NAMALWA (cell line): Measurements from ENCODE around the gene DRD2.

Experiments
- DNase-seq: peaks from one replicate; pipeline ENCODE4 v3.0.0-alpha.2; 2015; ENCODE audit warnings: low spot score

Gene DRD2

GRCh38 chr11:113484223-113484622 lies 9.0 kb upstream of the DRD2 start:
- no peak for DNase-seq

- DNase-seq = no peak
Measured at GRCh38 chr11:113481672-113482071, 6.5 kb upstream of the DRD2 start.

GRCh38 chr11:113481226-113481625 lies 6.0 kb upstream of the DRD2 start:
- no peak for DNase-seq

GRCh38 chr11:113477321-113477720 lies 2.1 kb upstream of the DRD2 start:
- no peak for DNase-seq

- DNase-seq = no peak
Measured at GRCh38 chr11:113476553-113476952, 1.4 kb upstream of the DRD2 start.

GRCh38 chr11:113474362-113475159 lies 637 bp downstream of the DRD2 start:
- DNase-seq = no peak

DNA sequence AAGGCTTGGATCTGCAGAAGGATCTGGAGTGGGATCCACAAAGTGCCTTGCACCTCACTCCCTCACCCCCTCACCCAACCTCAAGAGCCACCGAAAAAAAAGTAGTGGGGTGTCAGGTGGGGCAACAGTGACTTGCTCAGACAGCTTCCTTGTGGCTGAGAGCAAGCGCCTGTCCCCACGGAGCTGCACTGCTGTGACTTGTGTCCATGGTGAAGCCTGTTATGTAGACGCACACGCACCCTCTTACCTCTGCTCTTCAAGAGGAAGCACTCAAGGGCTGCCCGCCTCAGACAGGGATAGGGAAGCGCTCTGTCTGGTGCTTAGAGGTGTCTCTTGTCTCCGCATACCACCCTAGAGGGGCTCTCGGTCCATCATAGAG lies 1.2 kb downstream of the DRD2 start:
- no peak for DNase-seq

- DNase-seq = no peak
Measured at GRCh38 chr11:113472471-113472870, 2.7 kb downstream of the DRD2 start.

- no peak for DNase-seq
Measured at GRCh38 chr11:113470233-113470632, 5.0 kb downstream of the DRD2 start.

- no peak for DNase-seq
Measured at GRCh38 chr11:113468726-113469345, 6.4 kb downstream of the DRD2 start.

DNA sequence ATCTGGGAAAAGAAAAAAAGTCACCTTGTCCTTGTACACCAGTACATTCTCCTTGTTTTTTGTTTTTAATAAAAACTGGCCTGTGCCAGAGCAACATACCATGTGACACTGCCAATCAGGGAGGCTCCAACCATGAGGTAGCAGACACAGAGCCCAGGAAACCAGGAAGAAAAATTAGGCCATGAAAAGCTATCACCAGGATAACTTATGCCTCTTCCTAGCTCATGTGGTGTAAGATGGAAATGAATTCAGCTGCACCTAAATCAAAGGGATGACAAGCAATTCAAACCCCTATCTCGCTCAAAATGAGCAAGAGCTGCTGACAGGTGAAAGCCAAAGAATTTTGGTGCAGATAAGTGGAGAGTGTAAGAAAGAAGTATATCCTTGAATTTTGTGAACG lies 7.7 kb downstream of the DRD2 start:
- DNase-seq = no peak

- DNase-seq = no peak
Measured at GRCh38 chr11:113465786-113466185, 9.4 kb downstream of the DRD2 start.

GRCh38 chr11:113464416-113464815 lies 10.8 kb downstream of the DRD2 start:
- DNase-seq = no peak

- no peak for DNase-seq
Measured at GRCh38 chr11:113462830-113463229, 12.4 kb downstream of the DRD2 start.

DNA sequence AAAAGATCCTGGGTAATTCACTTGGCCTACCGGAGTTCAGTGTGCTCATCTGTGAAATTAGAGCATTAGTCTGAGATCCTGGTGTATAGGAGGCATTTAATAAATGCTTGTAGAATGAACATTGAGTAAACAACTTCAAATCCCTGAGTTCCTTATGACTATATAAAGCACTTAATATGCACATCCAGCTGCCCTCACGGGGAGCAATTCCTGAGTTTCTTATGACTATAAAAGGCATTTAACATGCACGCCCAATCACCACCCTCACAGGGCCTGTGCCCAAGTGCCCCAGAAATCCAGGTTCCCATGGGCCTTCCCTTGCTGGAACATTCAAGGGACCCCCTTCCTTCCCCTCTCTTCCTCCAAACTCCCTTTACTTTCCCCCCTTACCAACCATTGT lies 13.6 kb downstream of the DRD2 start:
- no peak for DNase-seq

DNA sequence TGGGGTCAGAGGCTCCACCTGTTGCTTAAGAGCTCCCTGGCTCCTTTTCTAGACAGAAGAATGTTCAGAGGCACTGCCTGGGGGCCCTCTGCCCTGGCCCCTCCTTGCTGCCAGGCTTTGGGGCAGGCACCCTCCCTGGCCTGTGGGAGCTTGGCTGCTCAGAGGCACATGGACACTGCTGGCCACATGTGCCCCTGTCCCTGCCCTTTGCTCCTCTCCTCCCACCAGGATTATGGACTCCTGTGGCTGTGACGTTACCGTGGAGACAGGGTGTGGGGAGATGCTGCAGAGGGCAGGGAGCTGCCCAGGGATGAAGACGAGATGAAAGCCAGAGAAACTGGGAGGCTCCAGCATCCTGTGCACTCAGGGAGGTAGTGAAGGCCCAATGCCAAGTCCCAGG lies 14.7 kb downstream of the DRD2 start:
- DNase-seq = no peak

DNA sequence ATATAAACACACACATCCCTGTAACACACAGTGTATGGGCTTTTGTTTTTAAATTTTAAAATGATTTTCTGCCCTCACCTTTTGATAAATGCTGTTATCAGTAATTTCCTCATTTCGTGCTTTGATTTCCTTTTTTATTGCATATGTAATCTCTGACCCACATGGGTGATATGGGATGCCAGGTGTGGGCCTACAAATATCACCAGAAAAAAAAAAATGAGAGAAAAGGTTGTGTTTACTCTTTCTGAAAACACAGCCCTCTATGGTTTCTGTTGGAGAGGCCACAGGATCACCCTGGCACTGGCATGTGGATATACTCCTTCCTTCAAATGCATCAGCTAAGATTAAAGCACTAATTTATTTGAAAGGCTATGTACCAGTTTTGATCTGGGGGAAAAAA lies 17.0 kb downstream of the DRD2 start:
- DNase-seq = no peak

- DNase-seq = no peak
Measured at GRCh38 chr11:113457784-113458183, 17.4 kb downstream of the DRD2 start.

- no peak for DNase-seq
Measured at GRCh38 chr11:113454455-113454854, 20.7 kb downstream of the DRD2 start.

DNA sequence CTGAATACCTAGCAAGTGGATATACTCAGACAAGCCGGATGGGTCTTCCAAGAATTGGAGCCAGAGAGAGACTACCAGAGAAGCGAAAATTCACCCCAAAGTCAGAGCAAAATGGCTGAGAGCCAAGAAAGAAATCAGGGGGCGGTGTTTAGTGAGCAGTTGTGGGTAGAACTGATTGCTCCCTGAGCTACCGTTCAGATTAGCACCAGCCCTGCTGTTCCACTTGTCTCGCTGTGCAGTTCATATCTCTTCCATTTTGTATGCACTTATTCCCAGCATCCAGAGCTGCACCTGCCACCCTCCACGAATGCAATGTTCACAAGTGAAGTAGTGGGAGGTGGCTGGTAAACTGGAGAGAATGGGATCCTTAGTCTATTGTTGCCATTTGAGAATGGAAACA lies 25.5 kb downstream of the DRD2 start:
- DNase-seq = no peak

- no peak for DNase-seq
Measured at GRCh38 chr11:113448316-113448677, 26.9 kb downstream of the DRD2 start.

DNA sequence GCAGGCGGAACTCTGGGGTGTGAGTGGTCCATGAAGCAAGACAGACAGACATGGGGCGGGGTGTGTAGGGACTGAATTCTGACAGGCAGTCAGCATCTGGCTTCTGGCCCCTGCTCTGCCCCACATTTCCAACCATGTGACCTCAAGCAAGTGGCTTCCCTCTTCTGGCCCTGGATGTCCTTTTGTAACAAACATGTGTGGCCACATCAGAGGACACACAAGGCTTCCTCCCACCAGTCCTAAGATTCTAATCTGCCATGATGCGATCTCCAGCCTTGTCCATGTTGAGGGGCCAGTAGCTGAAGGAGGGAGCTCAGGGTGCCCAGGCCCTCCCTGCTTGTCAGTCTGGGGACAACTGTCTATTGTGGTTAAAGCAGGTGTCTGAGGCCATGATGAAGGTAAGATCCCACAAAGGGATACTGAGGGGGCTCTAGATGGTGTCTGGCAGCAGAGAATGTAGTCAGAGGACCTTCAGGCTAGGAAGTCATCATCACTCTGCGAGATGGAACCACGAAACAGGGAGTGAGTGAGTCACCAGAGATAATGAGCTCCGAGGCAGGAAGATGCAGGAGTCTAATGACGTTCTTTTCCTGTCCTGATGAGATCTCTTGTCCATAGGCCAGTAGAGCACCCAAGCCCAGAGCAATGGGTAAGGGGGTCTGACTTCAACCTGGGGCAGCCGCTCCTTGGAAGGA lies 27.4 kb downstream of the DRD2 start:
- DNase-seq = no peak

GRCh38 chr11:113446938-113447337 lies 28.3 kb downstream of the DRD2 start:
- DNase-seq = no peak
